Measurements from ENCODE around the gene AP1G2. TPM values are rescaled to one million over a fixed set of nuclear protein-coding genes. Genes with fewer than 3 reads are reported as not detected.

The AP1G2 gene
- total RNA-seq, 1 donor from 2014 or later, result 53.2 TPM

- peaks cover 8% of the 10 kb centered on the region for H3K4me1 Mint-ChIP-seq
- H3K27ac Mint-ChIP-seq (ENCODE audit: unreplicated experiment), result no peak overlapping the region
- no peak for DNase-seq (ENCODE audit: low read depth, low spot score)
- H3K27me3 Mint-ChIP-seq (ENCODE audit: low read depth), result peaks cover 73% of the 10 kb centered on the region
- H3K9me3 Mint-ChIP-seq, result no peaks in the 10 kb centered on the region
- no peak overlapping the region for H3K4me3 Mint-ChIP-seq
- no peaks in the 10 kb centered on the region for H3K36me3 Mint-ChIP-seq (ENCODE audit: low read depth)
- TF ChIP-seq CTCF (conservative IDR thresholded peaks at IDR 0.05), result no peak
These were observed 13.3 kb upstream of the AP1G2 start for GRCh38 chr14:23580948-23581281.

GRCh38 chr14:23580152-23580926 is 12.7 kb upstream of the AP1G2 start:
- no peak overlapping the region for H3K4me3 Mint-ChIP-seq
- H3K27ac Mint-ChIP-seq (ENCODE audit: unreplicated experiment), result no peak overlapping the region

GRCh38 chr14:23579739-23580138 is 12.1 kb upstream of the AP1G2 start:
- peaks cover 77% of the 10 kb centered on the region for H3K27me3 Mint-ChIP-seq (ENCODE audit: low read depth)
- no peak overlapping the region for H3K27ac Mint-ChIP-seq (ENCODE audit: unreplicated experiment)
- H3K36me3 Mint-ChIP-seq (ENCODE audit: low read depth), result no peaks in the 10 kb centered on the region
- peak overlapping the region; percentile 2 for H3K4me3 Mint-ChIP-seq
- H3K4me1 Mint-ChIP-seq, result peaks cover 8% of the 10 kb centered on the region
- no peaks in the 10 kb centered on the region for H3K9me3 Mint-ChIP-seq
- no peak for TF ChIP-seq CTCF (conservative IDR thresholded peaks at IDR 0.05)
- DNase-seq (ENCODE audit: low read depth, low spot score), result no peak

More at GRCh38 chr14:23580152-23580926, 12.7 kb upstream of the AP1G2 start:
- Mint-ChIP-seq H3K27me3 (ENCODE audit: low read depth) (peaks cover 71% of the 10 kb centered on the region), H3K9me3 (no peaks in the 10 kb centered on the region), H3K4me1 (peaks cover 8% of the 10 kb centered on the region), H3K36me3 (ENCODE audit: low read depth) (no peaks in the 10 kb centered on the region)
- no peak for TF ChIP-seq CTCF (conservative IDR thresholded peaks at IDR 0.05)
- DNase-seq (ENCODE audit: low read depth, low spot score), result no peak

GRCh38 chr14:23579311-23579630 is 11.7 kb upstream of the AP1G2 start:
- no peak for DNase-seq (ENCODE audit: low read depth, low spot score)
- H3K27me3 Mint-ChIP-seq (ENCODE audit: low read depth), result peaks cover 79% of the 10 kb centered on the region
- H3K4me3 Mint-ChIP-seq, result no peak overlapping the region
- no peak for TF ChIP-seq CTCF (conservative IDR thresholded peaks at IDR 0.05)
- no peak overlapping the region for H3K27ac Mint-ChIP-seq (ENCODE audit: unreplicated experiment)
- no peaks in the 10 kb centered on the region for H3K9me3 Mint-ChIP-seq
- H3K4me1 Mint-ChIP-seq, result peaks cover 8% of the 10 kb centered on the region
- H3K36me3 Mint-ChIP-seq (ENCODE audit: low read depth), result no peaks in the 10 kb centered on the region

GRCh38 chr14:23578560-23579310 is 11.1 kb upstream of the AP1G2 start, which contains the start of gene JPH4:
TSS of gene JPH4 (minus strand) at chr14:23578790. CDS start at chr14:23577453, 1,337 bp downstream.
- H3K4me3 Mint-ChIP-seq, result peak within 1 kb of the TSS; percentile 48
- H3K9me3 Mint-ChIP-seq, result no peaks in the 10 kb centered on the region
- DNase-seq (ENCODE audit: low read depth, low spot score), result no peak
- H3K36me3 Mint-ChIP-seq (ENCODE audit: low read depth), result no peaks in the 10 kb centered on the region
- H3K4me1 Mint-ChIP-seq, result peaks cover 9% of the 10 kb centered on the region
- peaks cover 81% of the 10 kb centered on the region for H3K27me3 Mint-ChIP-seq (ENCODE audit: low read depth)
- no peak within 1 kb of the TSS for H3K27ac Mint-ChIP-seq (ENCODE audit: unreplicated experiment)
- TF ChIP-seq CTCF (conservative IDR thresholded peaks at IDR 0.05), result no peak

All from neural crest cell (in vitro differentiated cells).